Measurements from ENCODE around the gene CHMP6.
A peak's percentile ranks its signal among the peaks of the same experiment; 100 is the strongest.

Gene CHMP6

DNA sequence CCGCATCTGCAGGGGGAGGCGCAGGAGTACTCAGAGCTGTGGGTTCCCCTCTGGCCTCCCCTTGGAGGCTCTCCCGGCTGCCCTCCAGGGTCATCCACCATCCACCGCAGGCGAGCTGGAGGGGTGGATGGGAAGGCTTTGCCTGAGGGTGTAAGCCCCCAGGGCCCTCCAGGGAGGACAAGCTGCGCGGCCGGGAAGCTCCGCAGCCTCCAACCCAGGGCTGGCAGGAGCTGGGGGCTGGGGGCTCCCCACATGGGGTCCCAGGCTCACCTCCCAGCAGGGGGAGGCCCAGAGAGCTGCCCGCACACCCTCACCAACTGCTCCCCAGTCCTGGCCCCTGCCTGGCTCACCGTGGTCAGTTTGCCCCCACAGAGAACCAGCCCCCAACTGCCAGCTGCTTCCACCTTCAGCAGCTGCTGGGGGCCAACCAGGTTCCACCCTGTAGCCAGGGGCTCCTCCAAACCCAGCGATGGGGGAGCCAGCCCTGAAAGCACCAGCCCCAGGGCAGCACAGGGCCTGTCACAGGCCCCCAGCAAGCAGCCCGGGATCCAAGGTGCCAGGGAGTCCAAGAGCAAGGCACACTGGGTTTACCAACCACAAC lies 19.8 kb upstream of the CHMP6 start:
- no peak for DNase-seq

DNA sequence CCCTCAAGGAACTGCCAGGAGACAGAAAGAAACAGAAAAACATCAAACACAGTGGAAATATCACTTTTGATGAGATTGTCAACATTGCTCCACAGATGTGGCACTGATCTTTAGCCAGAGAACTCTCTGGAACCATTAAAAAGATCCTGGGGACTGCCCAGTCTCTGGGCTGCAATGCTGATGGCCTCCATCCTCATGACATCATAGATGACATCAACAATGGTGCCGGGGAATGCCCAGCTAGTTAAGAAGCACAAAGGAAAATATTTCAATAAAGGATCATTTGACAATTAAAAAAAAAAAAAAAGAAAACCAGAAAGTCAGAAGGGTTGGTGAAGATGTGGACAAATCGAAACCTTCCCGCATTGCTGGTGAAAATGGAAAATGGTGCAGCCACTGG lies 14.9 kb upstream of the CHMP6 start:
- no peak for DNase-seq

DNA sequence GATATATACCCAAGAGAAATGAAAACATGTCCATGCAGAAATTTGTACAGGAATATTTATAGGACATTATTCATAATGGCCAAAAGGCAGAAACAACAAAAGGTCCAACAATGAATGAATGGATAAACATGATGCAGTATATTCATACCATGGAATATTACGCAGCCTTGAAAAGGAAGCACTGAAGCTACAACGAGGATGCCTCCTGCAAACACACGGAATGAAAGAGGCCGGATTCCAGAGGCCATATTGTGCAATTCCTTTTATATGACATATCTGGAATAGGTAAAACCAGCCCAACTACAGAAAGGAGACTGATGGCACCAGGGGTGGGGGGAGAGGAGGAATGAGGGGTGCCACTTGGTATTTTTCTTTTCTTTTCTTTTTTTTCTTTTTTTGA lies 14.5 kb upstream of the CHMP6 start:
- no peak for DNase-seq

DNA sequence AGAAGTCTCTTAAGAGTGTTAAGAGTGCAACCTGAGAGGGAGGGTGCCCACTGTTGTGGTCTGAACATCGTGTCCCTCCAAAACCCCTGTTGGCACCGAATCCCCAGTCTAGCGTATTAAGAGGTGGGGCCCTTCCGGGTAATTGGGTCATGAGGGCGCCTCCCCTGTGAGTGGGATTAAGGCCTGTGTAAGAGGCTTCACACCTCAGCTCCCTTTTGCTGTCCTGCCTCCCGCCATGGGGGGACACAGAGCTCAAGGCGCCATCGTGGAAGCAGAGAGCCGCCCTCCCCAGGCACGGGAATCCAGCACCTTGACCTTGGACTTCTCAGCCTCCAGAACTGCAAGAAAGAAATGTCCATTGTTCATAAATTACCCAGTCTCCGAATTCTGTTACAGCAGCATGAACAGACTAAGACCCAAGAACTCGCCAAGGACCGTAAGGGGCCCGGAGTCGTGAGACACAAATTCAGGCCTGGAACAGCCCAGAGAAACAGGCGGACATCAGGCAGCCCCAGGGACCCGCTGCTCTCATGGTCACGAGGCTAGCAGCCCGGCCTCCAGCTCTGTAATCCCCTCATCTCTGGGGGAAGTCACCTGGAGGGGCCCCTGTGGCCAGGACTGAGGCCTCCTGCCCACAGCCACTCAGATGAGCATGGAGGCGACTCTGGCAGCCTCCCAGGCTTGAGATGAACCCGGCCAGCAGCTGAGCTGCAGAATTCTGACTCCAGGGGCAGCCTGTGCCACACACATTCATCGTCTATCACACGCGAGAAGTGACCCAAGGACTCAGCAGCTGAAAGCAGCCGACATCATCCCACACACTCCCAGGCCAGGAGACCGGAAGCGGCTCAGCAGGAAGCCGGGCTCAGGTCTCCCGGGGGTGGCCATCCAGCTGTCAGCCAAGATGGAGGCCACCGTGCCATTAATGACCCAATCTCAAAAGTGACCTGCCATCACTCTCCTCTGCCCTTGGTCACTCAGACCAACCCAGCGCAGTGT lies 12.8 kb upstream of the CHMP6 start:
- no peak for DNase-seq

DNA sequence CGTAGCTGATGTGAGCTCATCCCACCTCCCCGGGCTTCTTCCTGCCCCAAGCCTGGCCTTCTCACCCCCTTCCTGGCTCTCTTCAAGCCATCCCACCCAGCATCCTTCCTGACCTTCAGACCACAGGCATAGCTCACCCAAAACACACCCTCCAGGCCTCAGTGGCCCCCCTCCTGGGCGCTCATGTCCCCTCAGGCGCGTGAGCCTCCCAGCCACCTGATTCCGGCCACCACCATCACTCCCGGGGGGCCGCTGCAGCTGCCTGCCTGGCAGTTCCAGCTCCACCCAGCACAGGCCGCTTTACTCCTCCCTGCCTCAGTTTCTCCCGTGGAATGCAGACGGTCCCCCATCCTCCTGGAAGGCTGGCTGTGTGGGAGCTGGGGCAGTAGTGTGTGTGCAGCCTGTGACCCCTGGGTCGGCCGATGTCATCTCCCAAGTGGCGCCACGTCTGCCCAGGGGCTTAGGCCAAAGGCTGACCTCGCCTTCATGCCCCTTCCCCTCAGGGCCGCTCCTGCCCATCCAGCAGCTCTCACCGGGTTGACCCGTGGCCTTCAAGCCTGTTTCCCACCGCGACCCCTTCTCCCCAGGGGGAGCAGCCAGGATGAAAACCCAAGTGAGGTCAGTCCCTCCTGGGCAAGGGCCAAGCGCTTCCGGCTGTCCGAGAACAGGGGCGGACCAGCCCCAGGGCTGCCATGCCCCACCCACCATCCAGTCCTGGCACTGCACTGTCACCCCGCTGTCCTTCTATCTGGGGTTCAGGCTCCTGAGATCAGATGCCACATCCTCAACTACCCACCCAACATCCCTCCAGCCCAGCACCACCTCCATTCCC lies 11.9 kb upstream of the CHMP6 start:
- DNase-seq, result no peak

DNA sequence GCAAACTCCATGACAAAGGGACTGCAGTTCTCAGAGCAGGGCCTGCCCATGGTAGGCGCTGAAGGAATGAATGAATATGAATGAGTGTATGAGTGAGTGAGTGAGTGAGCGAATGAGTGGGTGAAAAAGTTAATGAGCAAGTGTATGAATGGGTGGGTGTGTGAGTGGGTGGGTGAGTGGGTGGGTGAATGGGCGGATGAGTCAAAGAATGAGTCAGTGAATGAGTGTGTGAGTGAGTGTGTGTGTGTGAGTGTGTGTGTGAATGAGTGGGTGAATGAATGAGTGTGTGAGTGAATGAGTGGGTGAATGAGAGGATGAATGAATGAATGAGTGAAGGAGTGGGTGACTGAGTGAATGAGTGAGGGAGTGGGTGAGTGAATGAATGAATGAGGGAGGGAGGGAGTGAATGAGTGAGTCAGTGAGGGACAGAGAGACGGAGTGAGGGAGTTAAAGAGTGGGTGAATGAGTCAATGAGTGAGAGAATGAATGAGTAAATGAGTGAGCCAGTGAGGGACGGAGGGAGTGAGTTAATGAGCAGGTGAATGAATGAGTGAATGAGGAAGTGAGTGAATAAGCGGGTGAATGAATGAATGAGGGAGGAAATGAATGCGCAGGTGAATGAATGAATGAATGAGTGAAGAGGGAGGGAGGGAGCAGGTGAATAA lies 11.1 kb upstream of the CHMP6 start:
- peak; percentile 43 for DNase-seq

DNA sequence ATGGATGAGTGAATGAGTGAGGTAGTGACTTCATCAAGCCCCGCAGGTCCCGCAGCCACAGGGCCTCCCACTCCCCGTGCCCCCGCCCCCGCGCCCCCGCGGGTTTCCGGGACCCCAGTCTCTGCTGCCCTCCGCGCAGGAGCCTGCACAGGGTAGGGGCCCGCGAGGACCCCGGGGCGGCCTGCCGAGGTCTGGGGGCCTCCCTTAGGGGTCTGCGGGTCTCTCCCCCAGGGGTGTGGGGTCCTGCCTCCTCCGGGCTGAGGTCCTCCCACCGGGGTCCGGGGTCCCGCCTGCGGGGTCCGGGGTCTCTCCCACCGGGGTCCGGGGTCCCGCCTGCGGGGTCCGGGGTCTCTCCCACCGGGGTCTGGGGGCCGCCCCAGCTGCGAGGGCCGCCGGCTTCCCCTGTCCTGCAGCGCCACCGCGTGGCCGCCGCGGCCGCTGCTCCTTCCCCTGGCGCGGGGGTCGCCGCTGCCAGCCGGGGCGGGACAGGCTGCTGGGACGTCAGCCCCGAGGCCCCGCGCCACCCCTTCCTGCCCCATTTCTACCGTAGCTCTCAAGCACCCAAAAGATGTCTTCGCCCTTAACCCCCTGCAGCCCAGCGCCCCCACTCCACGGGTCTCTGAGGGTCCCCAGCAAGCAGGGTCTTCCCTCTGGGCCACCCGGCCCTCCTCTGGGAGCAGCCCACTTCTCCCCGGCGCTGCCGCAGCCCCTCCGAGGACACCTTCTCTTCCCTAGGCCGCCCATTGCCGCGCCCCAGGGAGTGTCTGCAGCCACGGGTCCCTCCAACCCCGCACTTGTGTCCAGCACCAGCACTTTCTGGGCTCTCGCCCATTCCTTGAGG lies 10.4 kb upstream of the CHMP6 start:
- peak; percentile 45 for DNase-seq

DNA sequence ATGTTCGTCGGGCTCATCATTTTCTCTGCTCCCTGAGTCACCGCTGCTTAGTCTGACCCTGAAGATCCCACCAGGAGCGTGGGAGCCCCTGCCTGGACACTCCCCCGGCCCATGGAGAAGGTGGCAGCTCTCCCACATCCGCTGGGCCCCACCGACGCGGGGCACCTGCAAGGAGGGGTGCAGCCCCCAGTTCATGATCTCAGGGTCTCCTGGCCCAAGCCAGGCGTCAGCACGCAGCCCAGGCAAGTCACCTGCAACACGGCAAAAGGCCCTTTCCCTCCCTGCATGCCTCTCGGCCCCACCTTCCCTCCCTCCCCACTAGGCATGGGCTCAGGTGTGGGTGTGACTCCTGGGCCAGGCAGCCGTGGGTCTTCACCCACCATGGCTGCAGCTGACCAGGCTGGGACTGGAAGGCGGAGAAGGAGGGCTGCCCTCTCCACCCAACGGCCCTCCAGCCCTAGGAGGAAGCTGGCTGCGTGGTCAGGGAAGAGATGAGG lies 9.7 kb upstream of the CHMP6 start:
- DNase-seq, result no peak

DNA sequence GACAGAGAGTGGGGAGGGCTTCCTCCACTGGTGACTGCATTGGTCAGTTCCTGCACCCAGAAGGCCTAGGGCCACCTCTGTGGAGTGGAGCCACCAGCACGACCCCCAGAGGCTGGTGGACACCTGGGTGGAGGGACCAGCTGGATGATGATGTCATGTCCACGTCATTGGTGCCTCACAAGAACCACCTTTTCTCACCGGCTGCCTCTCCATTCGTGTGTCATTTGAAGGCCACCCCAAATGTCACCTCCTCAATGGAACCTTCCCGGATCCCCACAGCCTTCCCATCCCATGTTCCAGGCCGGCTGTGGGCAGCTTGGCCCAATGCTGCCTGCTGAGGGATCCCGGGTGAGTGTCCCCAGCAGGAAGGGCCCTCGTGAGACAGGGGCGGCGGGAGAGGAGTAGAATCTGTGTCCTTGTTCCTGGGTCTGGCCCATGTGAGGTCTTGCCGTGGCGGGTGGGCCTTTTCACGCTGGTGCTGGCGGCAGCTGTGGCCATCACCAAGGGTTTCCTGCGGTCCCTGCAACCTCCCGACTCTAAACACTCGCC lies 9.1 kb upstream of the CHMP6 start:
- no peak for DNase-seq

DNA sequence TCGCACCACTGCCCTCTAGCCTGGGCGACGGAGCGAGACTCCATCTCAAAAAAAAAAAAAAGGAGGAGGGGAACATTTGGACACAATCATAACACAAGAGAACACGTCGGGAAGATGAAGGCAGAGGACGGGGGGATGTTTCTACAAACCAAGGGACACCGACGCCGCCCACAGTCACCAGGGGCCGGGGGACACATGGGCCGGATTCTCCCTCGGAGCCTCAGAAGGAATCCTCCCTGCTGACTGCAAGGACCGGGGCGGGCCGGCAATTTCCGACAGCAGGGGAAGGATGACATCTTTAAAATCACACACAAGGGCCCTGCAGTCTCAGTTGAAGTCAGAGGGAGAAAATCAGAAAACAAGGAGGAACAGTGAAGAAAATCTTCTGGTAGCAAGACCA lies 8.1 kb upstream of the CHMP6 start:
- no peak for DNase-seq

DNA sequence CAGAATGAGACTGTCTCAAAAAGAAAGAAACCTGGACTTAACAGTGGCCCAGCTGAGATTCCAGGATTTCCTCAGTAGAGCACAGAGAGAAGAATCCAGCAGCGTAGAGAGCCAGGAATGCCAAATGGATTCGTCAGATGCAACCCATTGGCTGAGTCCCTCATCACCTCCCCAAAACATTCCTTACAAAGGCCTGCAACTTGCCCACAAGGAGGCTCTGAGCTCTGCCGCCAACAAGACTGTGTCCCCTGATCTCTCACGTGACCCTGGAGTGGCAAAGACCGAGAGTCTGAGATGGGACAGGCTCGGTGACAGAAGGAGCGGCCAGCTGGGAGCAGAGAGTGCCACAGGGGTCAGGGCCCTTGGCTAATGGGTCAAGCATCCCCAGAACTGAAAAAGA lies 6.9 kb upstream of the CHMP6 start:
- no peak for DNase-seq

DNA sequence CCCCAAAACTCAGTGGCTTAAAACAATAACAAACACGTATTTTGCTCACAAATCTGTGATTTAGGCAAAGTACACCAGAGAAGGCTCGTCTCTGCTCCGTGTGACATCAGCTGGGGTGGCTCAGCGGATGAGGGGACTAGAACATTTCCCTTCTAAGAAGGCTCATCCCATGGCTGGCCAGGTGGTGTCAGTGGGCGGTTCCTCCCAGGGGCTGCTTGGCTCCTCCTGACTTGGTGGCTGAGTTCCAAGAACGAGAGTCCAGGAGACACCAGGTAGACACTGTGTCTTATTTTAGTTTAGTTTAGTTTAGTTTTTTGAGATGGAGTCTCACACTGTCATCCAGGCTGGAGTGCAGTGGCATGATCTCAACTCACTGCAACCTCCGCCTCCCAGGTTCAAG lies 5.6 kb upstream of the CHMP6 start:
- DNase-seq, result no peak

DNA sequence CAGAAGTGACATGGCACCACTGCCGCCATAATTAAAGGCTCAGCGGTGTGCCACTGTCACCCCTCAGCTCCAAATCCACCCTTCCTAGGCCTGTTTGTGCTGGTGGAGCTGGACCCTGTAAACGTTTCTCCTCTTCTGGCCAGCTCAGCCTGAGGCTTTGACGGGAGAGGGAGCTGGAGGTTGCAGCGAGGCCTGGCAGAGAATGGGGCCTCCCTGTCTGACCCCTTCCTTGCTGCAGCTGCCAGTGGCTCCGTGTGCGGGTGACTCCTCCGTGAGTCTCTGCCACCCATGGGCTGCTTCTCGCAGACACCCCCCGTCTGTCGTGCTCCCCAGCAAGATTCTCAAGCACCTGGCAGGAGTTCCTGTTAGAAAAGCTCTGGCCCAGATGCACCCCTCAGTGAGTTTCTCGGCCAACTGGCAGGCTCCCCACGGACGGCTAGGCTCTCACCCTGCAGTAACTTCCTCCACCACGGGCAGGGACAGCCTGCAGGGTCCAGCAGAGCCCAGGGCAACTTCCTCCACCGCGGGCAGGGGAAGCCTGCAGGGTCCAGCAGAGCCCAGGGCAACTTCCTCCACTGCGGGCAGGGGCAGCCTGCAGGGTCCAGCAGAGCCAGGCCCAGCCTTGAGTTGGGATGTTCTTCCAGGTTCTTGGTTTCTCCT lies 4.7 kb upstream of the CHMP6 start:
- no peak for DNase-seq

DNA sequence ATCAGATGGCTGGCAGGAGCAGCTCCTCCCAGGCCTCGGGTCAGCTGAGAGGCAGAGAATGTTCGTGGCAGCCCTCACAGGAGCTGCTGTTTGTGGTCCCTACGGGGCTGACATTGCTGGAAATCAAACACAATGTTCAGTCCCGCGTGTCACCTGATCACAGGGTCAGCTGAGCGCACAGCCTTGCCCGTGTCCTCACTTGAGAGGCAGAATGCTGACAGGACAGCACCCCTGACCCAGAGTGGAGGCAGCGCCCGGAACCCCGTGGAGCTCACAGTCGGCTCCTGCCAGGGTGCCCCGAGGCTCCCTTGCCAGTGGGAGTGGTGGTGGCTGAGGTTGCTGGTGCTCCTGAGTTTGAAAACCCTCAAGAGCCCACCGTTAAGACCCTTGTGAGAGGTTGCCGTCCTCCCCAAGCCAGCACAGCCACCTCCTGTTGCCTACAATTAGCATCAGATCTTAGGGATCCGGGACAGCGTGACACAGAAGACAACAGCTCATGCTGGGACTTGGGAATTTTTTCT lies 3.6 kb upstream of the CHMP6 start:
- DNase-seq, result no peak

DNA sequence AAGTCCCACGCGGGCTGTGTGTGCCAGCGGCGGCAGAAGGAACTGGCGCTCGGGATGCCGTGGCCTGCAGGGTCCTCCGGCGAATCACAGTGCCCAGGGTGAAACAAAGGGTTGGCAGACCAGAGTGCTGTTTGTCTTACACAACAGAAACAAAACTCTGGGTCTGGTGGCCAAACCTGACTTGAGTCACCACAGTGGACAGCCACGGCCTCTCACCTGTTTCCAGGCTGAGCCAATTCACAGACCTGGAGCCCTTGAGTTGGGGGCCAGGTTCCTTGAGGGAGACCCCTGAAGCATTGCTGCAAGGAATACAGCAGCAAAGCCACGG lies 2.1 kb upstream of the CHMP6 start:
- DNase-seq, result no peak

DNA sequence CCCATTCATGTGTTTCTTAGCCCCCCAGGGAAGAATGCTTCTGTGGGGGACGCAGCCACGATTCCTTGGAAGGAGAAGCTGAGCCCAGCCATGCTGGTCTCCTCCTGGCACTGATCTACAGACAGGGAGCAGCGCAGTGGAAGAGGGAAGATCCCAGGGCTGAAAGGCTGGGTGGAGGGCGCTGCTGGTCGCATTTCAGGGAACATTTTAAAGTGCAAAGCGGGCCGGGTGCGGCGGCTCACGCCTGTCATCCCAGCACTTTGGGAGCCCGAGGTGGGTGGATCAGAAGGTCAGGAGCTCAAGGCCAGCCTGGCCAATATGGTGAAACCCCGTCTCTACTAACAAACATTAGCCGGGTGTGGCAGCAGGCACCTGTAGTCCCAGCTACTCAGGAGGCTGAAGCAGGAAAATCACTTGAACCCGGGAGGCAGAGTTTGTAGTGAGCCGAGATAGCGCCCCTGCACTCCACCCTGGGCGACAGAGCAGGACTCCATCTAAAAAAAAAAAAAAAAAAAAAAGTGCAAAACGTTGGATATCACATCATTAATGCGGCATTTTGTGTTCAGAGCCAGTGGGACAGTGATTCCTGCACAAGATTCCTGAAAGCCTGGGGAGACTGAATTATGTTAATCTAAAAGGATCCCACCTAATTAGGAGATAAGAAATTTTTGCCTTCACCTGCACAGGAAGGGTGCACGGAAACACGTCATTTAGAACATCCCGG lies 558 bp upstream of the CHMP6 start:
- DNase-seq, result no peak

DNA sequence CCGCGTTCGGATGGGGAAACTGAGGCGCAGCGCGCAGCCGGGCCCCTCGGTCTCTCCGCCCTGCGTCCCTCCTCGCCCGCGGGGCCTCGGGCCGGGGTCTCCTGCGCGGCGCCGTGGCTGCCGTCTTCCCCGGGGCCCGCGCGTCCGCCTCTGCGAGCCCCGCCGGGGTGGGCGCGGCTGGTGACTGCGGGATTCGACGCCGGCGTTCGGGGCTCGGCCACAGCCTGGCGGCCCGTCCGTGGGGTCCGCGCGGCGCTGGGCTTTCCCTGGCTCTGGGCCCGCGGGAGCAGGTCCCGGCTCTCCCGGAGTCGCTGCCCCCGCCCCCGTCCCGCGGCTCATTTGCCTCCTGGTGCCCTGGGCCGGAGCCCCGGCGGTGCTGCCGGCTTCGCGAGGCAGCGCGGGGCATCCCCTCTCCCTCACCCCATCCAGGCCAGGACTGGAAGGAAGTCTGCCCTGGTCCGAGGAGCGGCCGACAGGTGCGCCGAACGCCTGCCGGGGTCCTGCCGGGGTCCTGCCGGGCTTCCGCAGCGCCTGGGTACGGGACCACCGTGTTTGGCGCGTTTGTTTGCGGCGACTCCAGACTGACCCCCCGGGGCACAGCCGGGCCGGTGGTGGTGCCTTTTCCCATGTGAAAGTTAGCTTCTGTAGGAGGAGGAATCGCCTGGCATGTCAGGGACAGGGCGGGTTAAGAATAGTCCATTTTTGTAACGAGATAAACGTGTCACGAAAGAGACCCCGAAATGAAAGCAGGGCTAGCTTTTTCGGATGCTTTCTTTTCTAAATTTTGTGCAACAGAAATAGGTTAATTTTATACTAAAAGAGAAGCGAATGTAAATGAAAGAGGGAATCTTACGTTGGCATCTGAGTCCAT lies 671 bp downstream of the CHMP6 start:
- DNase-seq, result peak; percentile 18

DNA sequence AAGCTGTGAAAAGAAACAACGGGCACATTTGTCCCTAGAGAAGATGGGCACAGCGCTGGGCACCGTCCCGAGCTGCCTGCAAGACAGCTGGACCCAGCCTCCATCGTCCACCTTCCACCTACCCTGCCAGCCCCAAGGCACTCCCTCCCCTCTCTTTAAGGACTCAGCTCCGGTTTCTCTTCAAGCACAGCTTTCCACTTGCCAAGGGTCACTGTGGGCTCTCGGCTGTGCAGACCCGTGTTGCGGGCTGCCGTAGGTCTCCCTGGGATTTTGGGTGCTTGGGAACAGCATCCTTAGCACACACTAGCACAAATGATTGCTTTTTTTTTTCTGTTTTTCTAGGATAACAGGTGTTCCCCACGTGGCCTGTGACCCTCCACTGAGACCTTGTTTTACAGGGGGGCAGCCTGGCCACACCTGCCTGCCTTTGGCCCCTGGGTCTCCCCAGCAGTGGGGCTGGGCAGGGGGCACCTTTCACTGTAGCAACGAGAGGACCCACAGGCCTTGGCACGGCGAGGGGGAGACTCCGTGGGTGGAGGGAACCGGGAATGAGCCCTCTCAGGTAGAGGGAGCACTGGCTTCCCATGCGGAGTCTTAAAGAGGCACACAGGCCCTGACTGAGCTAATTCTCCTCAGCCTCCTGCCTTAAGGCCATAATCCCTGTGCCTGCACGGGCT lies 1.4 kb downstream of the CHMP6 start:
- DNase-seq, result no peak

Measured in CD4-positive, alpha-beta T cell treated with Interleukin-6 for 4 hours (primary cell).